ENCODE data around the gene PTCD2. TPM values are rescaled to one million over a fixed set of nuclear protein-coding genes. Genes with fewer than 3 reads are reported as not detected.

The PTCD2 gene
- total RNA-seq, 1 experiment from 2014 or later, result 12.7 TPM

DNA sequence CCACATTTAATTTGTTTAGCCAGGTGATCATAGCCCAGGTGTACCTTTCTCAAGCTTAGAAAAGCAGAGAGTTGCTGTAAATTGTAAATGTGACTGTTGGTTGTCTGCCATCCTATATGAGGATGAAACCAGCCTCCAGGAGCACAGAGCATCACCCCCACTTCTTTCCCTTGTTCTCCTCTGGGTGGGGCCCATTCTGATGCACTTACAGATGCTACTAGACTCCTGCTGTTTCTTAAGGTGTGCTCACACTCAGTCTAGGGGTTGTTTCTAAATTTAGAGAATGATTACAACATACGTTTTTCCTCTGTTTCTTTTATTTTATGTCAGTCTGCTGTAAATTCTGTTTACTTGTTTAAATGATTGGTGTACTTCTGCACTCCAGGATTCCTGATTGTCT lies 10.5 kb downstream of the PTCD2 start:
- no peak for TF ChIP-seq CTCF (conservative IDR thresholded peaks at IDR 0.05; ENCODE audit: low read depth, low read length)
- no peak for TF ChIP-seq EZH2 (IDR thresholded peaks at IDR 0.05; ENCODE audit: borderline replicate concordance, low read depth, low read length, poor library complexity, severe bottlenecking)
- DNase-seq (ENCODE audit: low spot score), result no peak
- Histone ChIP-seq H3K9me3 (ENCODE audit: low read depth, low read length, poor library complexity, severe bottlenecking) (no peaks in the 10 kb centered on the region), H3K36me3 (ENCODE audit: insufficient read depth, low read length, poor library complexity, severe bottlenecking) (peaks cover 21% of the 10 kb centered on the region), H3K4me3 (ENCODE audit: low read depth, low read length, poor library complexity, severe bottlenecking) (no peak overlapping the region), H3K4me1 (ENCODE audit: insufficient read depth, low read length, poor library complexity, severe bottlenecking) (no peaks in the 10 kb centered on the region), H3K27ac (ENCODE audit: low read depth, low read length, poor library complexity, severe bottlenecking) (no peak overlapping the region), H3K27me3 (replicated peaks; ENCODE audit: insufficient read depth, low read depth, low read length, poor library complexity) (no peaks in the 10 kb centered on the region)
- CTCF ChIA-PET, result no interaction called here
- intact Hi-C loops (cut with micrococcal nuclease; ENCODE audit: unreplicated experiment), result no loop called here
- no TSS peak for BruUV-seq (replicated peaks)
- POLR2A ChIA-PET (ENCODE audit: low non-redundant PET), result no interaction called here

DNA sequence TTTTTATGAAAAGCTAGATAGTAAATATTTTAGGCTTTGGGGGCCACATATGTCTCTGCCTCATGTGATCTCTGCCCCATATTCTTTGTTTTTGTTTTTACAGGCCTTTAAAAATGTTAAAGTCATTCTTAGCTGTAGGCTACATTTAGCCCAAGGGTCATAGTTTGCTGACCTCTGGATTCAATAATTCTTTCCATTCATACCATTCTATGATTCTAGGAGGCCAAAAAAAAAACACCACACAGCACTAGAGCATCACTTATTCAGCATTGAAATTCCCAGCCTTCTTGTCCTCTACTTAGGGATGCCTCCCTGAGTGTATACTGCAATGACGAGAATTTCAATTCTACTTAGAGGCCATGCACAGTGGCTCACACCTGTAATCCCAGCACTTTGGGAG lies 17.0 kb downstream of the PTCD2 start:
- H3K27me3 ChIP-seq (replicated peaks; ENCODE audit: insufficient read depth, low read depth, low read length, poor library complexity), result no peaks in the 10 kb centered on the region
- H3K4me3 ChIP-seq (ENCODE audit: low read depth, low read length, poor library complexity, severe bottlenecking), result no peak overlapping the region
- peaks cover 22% of the 10 kb centered on the region for H3K36me3 ChIP-seq (ENCODE audit: insufficient read depth, low read length, poor library complexity, severe bottlenecking)
- ChIA-PET CTCF (no interaction called here), POLR2A (ENCODE audit: low non-redundant PET) (no interaction called here)
- no peak for DNase-seq (ENCODE audit: low spot score)
- intact Hi-C loops (cut with micrococcal nuclease; ENCODE audit: unreplicated experiment), result no loop called here
- no TSS peak for BruUV-seq (replicated peaks)
- TF ChIP-seq CTCF (conservative IDR thresholded peaks at IDR 0.05; ENCODE audit: low read depth, low read length) (no peak), EZH2 (IDR thresholded peaks at IDR 0.05; ENCODE audit: borderline replicate concordance, low read depth, low read length, poor library complexity, severe bottlenecking) (no peak)
- peaks cover 6% of the 10 kb centered on the region for H3K4me1 ChIP-seq (ENCODE audit: insufficient read depth, low read length, poor library complexity, severe bottlenecking)
- H3K9me3 ChIP-seq (ENCODE audit: low read depth, low read length, poor library complexity, severe bottlenecking), result no peaks in the 10 kb centered on the region
- H3K27ac ChIP-seq (ENCODE audit: low read depth, low read length, poor library complexity, severe bottlenecking), result no peak overlapping the region

GRCh38 chr5:72338689-72339209 lies 18.6 kb downstream of the PTCD2 start:
- POLR2A ChIA-PET (ENCODE audit: low non-redundant PET), result no interaction called here
- no peak for DNase-seq (ENCODE audit: low spot score)
- Histone ChIP-seq H3K27me3 (replicated peaks; ENCODE audit: insufficient read depth, low read depth, low read length, poor library complexity) (no peaks in the 10 kb centered on the region), H3K4me1 (ENCODE audit: insufficient read depth, low read length, poor library complexity, severe bottlenecking) (peaks cover 6% of the 10 kb centered on the region), H3K4me3 (ENCODE audit: low read depth, low read length, poor library complexity, severe bottlenecking) (no peak overlapping the region), H3K36me3 (ENCODE audit: insufficient read depth, low read length, poor library complexity, severe bottlenecking) (peaks cover 27% of the 10 kb centered on the region), H3K9me3 (ENCODE audit: low read depth, low read length, poor library complexity, severe bottlenecking) (no peaks in the 10 kb centered on the region), H3K27ac (ENCODE audit: low read depth, low read length, poor library complexity, severe bottlenecking) (no peak overlapping the region)
- intact Hi-C loops (cut with micrococcal nuclease; ENCODE audit: unreplicated experiment), result no loop called here
- no peak for TF ChIP-seq CTCF (conservative IDR thresholded peaks at IDR 0.05; ENCODE audit: low read depth, low read length)
- TF ChIP-seq EZH2 (IDR thresholded peaks at IDR 0.05; ENCODE audit: borderline replicate concordance, low read depth, low read length, poor library complexity, severe bottlenecking), result no peak
- no TSS peak for BruUV-seq (replicated peaks)
- CTCF ChIA-PET, result no interaction called here
